ENCODE results near the gene UBE2E2.

Gene UBE2E2

GRCh38 chr3:23399221-23399620, 196.1 kb downstream of the UBE2E2 start:
- DNase-seq: no peak

DNA sequence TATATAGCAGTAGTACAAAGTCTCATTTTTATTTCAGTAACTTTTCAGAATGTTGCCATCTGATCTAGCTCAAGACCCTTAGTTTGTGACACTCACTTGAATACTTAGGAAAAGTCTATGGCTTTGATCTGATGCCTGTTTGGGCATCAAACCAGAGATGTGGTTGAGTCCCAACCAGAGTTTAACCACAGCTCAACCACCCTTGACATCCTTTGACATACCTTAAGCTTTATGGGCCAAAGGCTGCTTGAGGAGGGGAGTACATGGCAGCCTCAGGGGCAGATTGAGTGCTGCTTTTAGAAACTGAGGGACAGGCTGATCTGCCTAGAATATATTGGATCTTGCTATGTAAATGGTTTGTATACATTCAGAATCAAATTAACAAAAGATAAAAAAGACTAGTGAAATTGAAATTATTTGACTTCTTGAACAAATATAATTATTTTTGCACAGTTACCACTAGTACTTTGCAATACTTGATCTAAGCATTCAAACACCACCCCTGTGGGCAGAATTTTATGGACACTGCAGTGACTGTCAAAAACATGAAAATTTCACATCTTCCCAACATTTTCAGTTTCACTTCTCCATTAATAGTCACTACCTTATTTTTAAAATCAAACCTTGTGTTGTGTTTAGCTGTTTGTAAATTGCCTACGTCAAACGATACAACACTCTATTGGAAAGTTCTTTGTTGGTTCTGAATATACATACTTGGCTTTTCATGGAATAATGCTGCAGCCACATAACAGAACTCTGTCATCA, 199.8 kb downstream of the UBE2E2 start:
- no peak for DNase-seq

DNA sequence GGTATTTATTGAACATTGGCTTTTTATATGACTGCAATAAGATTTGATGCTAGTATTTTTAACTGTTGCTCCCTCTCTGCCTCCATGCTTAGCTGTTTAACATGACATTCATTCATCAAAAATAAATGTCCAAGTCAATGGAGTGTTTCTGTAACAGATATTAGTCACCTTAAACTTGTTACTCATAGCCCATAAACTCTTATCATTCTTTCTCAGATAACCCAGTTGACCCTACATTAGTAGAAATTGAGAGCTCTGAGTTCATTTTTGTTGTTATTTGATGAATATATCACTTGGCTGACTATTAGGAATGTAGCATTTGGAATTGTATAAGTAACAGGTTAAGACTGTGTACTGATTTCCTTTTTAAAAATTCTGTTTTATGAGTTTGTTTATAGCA, 201.1 kb downstream of the UBE2E2 start:
- DNase-seq: no peak

- DNase-seq: no peak
Observed at GRCh38 chr3:23405081-23405480, 202.0 kb downstream of the UBE2E2 start.

- no peak for DNase-seq
Observed at GRCh38 chr3:23406601-23407000, 203.5 kb downstream of the UBE2E2 start.

DNA sequence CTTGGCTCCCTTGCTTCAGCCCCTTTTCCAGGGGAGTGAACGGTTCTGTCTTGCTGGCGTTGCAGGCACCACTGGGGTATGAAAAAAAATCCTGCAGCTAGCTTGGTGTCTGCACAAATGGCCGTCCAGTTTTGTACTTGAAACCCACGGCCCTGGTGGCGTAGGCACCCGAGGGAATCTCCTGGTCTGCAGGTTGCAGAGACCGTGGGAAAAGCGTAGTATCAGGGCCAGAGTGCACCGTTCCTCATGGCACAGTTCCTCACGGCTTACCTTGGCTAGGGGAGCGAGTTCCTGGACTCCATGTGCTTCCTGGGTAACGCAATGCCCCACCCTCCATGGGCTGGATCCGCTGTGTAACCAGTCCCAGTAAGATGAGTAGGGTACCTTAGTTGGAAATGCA, 214.9 kb downstream of the UBE2E2 start:
- DNase-seq: no peak

- DNase-seq: no peak
Observed at GRCh38 chr3:23421811-23422516, 218.8 kb downstream of the UBE2E2 start.

DNA sequence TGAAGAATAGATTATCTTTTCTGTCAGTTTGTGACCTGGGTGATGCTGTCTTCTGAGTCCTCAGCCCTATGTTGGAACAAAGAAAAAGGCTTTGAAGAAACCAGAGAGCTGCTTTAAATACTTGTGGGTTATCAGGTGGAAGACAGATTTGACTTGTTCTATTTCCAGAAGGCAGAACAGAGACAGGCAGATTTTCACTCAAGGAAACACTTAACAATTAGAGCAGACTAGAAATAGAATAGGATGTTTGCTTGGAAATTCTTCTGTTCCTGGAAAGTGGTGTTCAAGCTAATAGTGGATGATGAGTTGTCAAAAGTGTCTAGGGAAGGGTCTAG, 219.4 kb downstream of the UBE2E2 start:
- no peak for DNase-seq

DNA sequence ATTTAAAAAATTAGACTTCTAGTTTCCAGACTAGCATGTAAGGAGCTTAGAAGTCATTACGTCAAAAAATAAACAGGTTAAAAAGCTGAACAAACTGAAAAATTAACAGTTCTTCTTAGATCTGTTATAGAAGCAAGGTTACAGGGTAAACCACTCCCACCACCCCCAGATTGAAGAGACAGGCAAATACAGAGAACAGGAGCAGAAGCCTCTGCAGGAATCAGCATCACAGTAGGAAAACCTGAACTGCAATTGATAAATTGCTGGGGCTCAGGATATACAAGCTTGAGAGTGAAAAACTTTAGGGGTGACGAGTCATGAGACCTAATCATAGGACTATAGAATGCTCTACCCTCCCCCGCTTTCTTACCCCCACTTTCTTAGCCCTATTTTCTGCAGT, 222.3 kb downstream of the UBE2E2 start:
- no peak for DNase-seq

GRCh38 chr3:23430781-23431398, 227.8 kb downstream of the UBE2E2 start:
- DNase-seq: no peak

DNA sequence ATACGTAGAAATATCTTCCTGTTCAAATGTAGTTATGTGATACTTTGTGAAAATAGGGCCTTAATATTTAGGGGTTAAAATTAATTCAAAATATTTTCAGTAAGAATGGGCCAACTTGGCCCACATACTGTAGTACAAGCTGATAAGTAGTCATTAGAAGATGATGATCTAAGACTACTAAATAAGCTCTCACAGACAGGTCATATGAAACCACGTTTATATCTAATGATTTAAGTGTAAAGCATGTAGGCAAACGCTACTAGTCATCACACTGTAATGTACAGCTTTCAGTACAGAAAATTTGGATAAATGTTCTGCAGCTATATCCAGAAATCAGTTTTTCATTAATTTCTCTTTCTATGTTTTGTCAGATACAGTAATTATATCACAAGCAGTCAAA, 228.6 kb downstream of the UBE2E2 start:
- no peak for DNase-seq

DNA sequence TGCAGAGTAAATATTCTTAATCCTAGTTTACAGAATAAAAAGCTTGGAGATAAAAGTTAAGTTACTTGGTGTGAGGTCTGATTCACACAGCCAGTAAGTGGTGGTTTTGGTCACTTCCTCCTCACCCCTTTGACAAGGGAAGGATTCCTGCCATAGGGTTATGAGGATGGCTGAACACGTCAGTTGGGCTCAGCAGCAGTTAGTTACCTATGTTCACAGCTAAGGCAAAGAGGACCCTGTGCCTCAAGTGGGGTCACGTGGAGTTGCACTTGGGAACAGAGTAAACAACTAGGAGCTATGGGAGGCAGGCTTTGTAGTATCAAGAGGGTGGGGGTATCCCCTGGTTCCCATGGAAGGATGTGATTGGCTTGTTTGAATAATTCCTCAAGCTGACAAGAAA, 232.2 kb downstream of the UBE2E2 start:
- DNase-seq: no peak

GRCh38 chr3:23435904-23436303, 232.8 kb downstream of the UBE2E2 start:
- DNase-seq: no peak

DNA sequence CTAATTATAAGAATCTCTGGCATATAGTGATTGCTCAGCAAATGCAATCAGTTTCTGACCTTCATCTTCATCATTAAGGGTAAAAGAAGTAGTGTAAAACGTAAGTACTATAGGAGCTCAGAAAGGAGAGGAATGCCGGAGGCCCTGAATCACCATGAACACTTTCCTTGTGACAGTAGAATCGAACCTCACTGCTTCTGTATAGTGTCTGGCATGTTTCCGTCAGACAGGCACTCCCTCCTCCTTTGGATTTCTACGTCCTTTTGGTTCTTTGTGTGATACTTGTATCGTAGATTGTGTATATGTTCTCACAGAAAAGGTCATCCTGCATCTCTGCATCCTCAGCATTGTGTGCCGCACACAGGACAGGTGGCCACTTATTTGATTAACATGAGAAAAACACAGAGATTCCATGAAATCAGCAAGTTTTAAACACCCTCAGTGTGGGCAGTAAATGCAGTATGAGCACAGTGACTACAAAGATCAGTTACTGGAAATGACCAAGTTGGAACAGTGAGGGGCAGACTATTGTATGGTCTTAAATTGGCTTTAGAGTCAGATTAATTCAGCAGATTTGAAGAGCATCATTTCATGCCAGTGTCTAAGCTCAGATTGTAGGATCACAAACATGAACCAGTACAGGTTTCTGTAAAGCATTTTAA, 234.5 kb downstream of the UBE2E2 start:
- no peak for DNase-seq

DNA sequence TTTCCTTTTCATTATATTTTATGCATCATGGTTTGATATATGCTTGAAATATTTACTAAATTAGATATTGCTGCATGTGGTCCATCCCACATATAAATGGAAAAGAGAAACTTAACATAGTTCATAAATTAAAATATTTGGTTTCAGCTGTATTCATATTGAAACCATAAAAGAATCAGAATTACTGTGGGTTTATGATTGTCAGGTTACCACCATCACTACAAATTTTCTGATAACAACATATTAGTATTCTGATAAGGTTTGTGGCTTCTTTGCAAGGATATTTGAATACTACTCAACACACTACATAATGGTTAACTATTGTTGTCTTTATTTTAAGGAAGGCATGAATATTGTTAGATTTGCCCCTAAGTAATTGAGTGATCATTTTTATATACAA, 235.5 kb downstream of the UBE2E2 start:
- no peak for DNase-seq

DNA sequence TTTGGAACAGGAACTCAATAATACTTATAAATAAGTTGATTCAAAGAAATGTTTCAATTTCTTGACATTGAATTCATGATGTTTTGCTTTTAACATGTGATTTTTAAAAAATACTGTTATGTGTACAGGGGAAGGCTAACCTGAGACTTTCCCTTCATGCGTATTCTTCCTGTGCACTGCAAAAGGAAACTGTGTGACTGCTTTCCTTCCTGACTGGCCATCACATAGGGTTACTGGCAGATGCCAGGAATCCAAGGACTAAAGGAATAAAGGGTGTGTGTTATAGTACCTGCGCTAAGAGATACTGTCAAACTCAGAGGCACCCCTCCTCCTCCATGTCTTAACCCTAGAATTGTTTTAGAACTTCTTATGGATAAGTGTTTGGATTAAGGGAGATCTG, 236.0 kb downstream of the UBE2E2 start:
- DNase-seq: no peak

DNA sequence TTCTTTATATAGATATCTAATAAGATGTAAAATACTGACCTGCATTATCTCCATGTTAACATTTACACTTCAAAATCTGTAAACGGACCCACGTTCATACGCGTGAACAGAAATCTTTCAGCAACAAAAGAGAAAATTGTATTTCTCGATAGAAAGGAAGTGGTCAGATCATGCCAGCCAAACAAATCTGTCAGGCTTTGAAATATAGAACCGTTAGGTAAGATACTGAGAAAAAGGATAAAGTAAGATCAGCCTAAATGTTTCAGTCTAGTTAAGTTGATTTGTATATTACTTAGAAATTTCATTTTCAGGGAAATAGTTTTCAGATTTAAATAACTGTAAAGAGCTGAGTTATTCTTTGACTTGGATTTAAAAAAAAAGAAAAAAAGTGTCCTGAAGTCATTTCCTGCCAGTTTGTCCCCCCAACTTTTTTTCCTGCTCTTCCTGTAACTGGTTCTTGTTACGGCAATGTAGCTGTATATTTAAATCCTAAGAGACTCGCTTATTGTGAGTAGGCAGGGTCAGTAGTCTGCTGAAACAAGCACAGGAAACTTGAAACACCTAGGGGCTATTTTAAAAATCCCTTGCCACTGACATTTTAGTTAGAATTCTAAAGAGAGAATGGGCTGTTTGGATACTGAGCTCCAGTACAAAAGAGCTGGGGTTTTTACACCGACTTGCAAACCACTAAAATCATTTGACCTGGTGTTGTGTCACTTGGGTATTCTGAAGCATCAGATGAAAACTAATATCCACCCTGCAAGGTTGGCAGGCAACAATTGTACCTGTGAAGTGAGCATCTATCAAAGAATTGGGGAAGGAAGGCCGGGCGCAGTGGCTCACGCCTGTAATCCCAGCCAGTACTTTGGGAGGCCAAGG, 237.5 kb downstream of the UBE2E2 start:
- DNase-seq: no peak

GRCh38 chr3:23442598-23443383, 239.7 kb downstream of the UBE2E2 start:
- no peak for DNase-seq

- no peak for DNase-seq
Observed at GRCh38 chr3:23444386-23444785, 241.3 kb downstream of the UBE2E2 start.

GRCh38 chr3:23446301-23446700, 243.2 kb downstream of the UBE2E2 start:
- no peak for DNase-seq

GRCh38 chr3:23448998-23449537, 245.9 kb downstream of the UBE2E2 start:
- no peak for DNase-seq

DNA sequence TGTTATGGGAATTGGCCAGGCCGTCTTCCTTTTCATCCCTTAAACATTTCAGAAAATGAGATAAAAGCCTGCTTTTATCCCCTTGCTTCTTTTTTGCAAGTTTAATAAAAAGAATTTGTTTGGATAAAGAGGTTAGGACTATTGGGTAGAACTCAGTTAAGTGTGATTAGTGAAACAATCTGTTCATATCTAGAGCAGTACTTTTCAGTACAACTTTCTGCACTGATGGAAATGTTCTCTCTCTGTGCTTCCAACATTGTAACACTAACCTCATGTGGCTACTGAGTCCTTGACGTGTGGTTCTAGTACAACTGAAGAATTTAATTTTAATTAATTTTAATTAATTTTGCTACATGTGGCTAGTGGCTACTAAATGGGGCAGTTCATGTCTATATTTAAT, 246.9 kb downstream of the UBE2E2 start:
- DNase-seq: no peak

Data from DMS53 (cell line).